ENCODE data around the gene LENG8. TPM values are rescaled to one million over a fixed set of nuclear protein-coding genes. Genes with fewer than 3 reads are reported as not detected.
A peak's percentile ranks its signal among the peaks of the same experiment; 100 is the strongest.
"Not testable (repeated sequence)": the region's sequence is repeated elsewhere in the genome, so short reads cannot be mapped to it uniquely, and the experiment has no call there.

LENG8 gene
- total and polyA plus RNA-seq, 5 experiments from 2014 or later, result 4.5 to 639 (median 8.6) TPM

DNA sequence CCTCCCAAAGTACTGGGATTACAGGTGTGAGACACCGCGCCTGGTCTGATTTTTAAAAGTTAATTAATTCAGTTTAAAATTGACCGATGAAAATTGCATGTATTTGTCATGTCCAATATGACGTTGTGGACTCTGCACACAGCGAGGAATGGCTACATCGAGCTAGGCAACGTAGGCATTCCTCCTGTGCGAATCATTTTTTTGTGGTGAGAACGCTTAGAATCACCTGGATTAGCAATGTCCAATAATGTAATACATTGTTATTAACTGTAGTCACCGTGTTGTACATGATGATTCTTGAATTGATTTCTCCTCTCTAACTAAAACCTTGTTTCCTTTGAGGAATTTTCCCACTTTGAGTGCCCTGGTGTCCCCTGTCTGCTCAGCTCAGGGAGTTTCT is 57.1 kb downstream of the LENG8 start:
- Mint-ChIP-seq H3K36me3 (no peaks in the 10 kb centered on the region), H3K9me3 (peaks cover 0 to 3% (median 0%) of the 10 kb centered on the region in 9 donors), H3K4me3 (peak overlapping the region in 2 of 10 donors; percentile 16 to 65), H3K4me1 (peaks cover 0 to 22% (median 4%) of the 10 kb centered on the region in 4 donors), H3K27ac (peak overlapping the region in 1 of 10 donors; percentile 84), H3K27me3 (peaks cover 6 to 42% (median 19%) of the 10 kb centered on the region in 5 donors)
- DNase-seq (no peak), ATAC-seq (no peak)
- POLR2A ChIA-PET, result no interaction called here

DNA sequence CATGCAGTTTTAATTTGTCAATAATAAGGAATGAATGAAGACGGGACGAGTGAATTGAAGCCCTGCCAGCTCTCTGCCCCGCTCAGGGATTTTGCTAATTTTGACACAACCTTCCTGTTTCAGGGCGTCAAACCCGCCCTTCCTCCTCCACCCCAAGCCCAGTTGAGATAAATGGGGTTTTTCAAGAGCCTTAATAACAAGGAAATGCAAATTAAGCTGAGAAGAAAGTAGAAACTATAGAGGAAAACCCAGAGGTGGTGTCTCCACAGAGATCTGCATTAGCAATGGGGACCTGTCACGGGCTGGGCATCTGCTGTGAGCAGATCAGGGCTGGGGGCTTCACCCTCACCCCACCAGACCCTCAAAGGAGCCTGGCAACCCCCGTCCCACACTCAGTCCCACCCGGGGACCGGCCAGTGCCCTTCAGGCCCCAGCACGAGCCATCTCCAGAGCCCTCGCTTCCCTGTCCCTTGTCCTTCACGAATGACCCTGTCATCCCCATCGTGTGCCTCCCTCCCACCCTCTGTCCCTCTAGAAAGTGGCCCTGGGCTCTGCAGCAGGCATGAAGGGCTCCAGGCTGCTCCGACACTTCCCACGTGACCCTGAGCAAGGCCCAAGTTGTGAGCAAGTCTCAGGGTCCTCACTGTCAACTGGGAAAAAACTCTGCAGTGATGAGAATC is 58.2 kb downstream of the LENG8 start:
- H3K36me3 Mint-ChIP-seq, H3K9me3 Mint-ChIP-seq, POLR2A ChIA-PET, DNase-seq: not testable (repeated sequence)
- Mint-ChIP-seq H3K27me3 (peaks cover 6 to 44% (median 17%) of the 10 kb centered on the region in 5 donors), H3K4me3 (peak overlapping the region in 2 of 10 donors; percentile 18 to 65), H3K27ac (peak overlapping the region in 1 of 10 donors; percentile 17), H3K4me1 (peaks cover 0 to 22% (median 4%) of the 10 kb centered on the region in 4 donors)
- peak; percentile 24 to 30 for ATAC-seq

- Mint-ChIP-seq H3K9me3 (peaks cover 0 to 3% (median 0%) of the 10 kb centered on the region in 9 donors), H3K4me3 (peak overlapping the region in 1 of 10 donors; percentile 33), H3K36me3 (no peaks in the 10 kb centered on the region), H3K27me3 (peaks cover 9 to 45% (median 18%) of the 10 kb centered on the region in 5 donors), H3K27ac (peak overlapping the region in 1 of 10 donors; percentile 44), H3K4me1 (peaks cover 0 to 22% (median 4%) of the 10 kb centered on the region in 4 donors)
- ATAC-seq (no peak), DNase-seq (no peak)
- POLR2A ChIA-PET, result no interaction called here
Observed at GRCh38 chr19:54507824-54508223, 58.8 kb downstream of the LENG8 start.

DNA sequence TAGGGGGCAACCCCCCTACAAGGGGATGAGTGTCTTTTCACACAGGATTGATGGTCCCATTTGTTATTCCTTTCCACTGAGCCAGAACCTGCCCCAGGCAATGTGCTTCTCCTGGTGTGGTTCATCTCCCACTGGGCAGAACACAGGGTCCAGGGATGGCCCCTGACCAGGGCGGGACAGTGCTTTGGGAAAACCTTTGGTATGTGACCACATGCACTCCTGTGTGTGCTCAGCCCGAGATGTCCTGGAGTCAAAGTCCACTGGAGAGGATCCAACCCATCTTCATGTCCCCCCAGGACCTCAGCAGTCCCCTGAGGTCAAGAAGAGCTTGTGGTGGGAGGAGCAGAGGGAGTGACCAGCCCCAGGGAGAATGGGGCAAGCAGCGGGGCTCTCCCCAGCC is 59.5 kb downstream of the LENG8 start:
- Mint-ChIP-seq H3K4me1 (peaks cover 0 to 22% (median 4%) of the 10 kb centered on the region in 4 donors), H3K27me3 (peaks cover 9 to 52% (median 21%) of the 10 kb centered on the region in 5 donors), H3K4me3 (peak overlapping the region in 1 of 10 donors; percentile 52)
- H3K9me3 Mint-ChIP-seq, POLR2A ChIA-PET, DNase-seq, H3K36me3 Mint-ChIP-seq, H3K27ac Mint-ChIP-seq, ATAC-seq: not testable (repeated sequence)

DNA sequence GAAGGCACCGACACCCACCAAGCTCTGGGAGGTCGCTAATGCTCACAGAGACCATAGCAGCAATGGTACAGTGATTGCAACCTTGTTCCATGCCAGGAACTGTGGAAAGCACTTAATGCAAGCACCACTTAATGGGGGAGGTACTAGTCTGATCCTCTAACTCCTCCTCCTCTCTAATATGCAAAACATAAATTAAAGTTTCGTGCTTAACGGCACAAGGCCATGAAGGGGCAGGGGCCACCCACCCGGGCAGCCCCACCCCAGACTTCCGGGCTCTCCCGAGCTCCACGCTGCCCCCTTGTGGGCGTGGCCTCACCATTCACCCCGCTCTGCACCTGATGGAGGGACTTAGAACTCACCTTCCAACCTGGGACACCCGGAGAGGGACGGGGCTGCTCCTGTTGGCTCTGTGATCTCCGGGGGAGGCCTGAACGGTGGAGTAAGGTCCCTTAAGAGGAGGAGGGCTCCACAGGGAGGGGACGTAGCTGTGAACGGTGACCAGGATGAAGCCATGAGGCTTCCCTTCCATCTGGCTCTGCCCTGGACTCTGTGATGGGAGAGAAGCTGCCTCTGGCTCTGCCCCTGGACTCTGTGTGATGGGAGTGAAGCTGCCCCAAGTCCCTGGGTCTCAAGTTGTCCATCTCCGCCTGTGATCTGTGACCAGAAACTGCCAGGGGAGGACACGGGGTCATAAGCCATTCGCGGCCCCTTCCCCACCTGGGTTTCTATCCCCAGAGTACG is 60.4 kb downstream of the LENG8 start:
- H3K4me3 Mint-ChIP-seq, H3K9me3 Mint-ChIP-seq, H3K27ac Mint-ChIP-seq, POLR2A ChIA-PET, H3K36me3 Mint-ChIP-seq: not testable (repeated sequence)
- ATAC-seq (peak; percentile 75 to 87), DNase-seq (peak in 3 of 10 donors; percentile 10 to 17 (median 13))
- Mint-ChIP-seq H3K27me3 (peaks cover 8 to 59% (median 23%) of the 10 kb centered on the region in 5 donors), H3K4me1 (peaks cover 0 to 22% (median 4%) of the 10 kb centered on the region in 4 donors)

Other genes starting within 250 kb of the LENG8 start
- gene RPS9, start 248.3 kb upstream of the LENG8 start, total RNA-seq, result 1,000 to 10,000 TPM; 1,288 to 1,335 TPM
- gene RPS9, start 248.3 kb upstream of the LENG8 start, polyA plus RNA-seq, result 1,000 to 10,000 TPM; 1,265 to 1,506 (median 1,311) TPM
- under 1 TPM in 1 of 2 experiments, not detected in 1; 0.62 TPM for gene LILRB3, start 226.2 kb upstream of the LENG8 start, total RNA-seq
- gene LILRB3, start 226.2 kb upstream of the LENG8 start, polyA plus RNA-seq, result not detected
- gene LILRA6, start 206.4 kb upstream of the LENG8 start, total RNA-seq, result under 1 TPM; 0.25 to 0.39 TPM
- not detected for gene LILRA6, start 206.4 kb upstream of the LENG8 start, polyA plus RNA-seq
- gene LILRB5, start 191.9 kb upstream of the LENG8 start, total RNA-seq, result under 1 TPM; 0.22 to 0.52 TPM
- not detected for gene LILRB5, start 191.9 kb upstream of the LENG8 start, polyA plus RNA-seq
- gene LILRB2, start 168.1 kb upstream of the LENG8 start, total RNA-seq, result under 1 TPM; 0.47 TPM
- not detected for gene LILRB2, start 168.1 kb upstream of the LENG8 start, polyA plus RNA-seq
- gene LILRA5, start 136.0 kb upstream of the LENG8 start, total RNA-seq, result not detected
- gene LILRA5, start 136.0 kb upstream of the LENG8 start, polyA plus RNA-seq, result under 1 TPM in 1 of 3 donors, not detected in 2; 0.32 TPM
- gene LILRA4, start 110.0 kb upstream of the LENG8 start, total RNA-seq, result under 1 TPM in 1 of 2 experiments, not detected in 1; 0.44 TPM
- not detected for gene LILRA4, start 110.0 kb upstream of the LENG8 start, polyA plus RNA-seq
- 10 to 100 TPM; 67.4 to 71.1 TPM for gene LAIR1, start 84.3 kb upstream of the LENG8 start, total RNA-seq
- gene LAIR1, start 84.3 kb upstream of the LENG8 start, polyA plus RNA-seq, result 100 to 1,000 TPM in 1 of 3 donors, 10 to 100 TPM in 2; 58.3 to 104 (median 59.9) TPM
- gene TTYH1, start 33.7 kb upstream of the LENG8 start, total RNA-seq, result not detected
- under 1 TPM in 2 of 3 donors, not detected in 1; 0.04 to 0.65 TPM for gene TTYH1, start 33.7 kb upstream of the LENG8 start, polyA plus RNA-seq
- 1 to 10 TPM; 5.2 to 5.8 TPM for gene LENG9, start 14.6 kb downstream of the LENG8 start, total RNA-seq
- gene LENG9, start 14.6 kb downstream of the LENG8 start, polyA plus RNA-seq, result under 1 TPM in 2 of 3 donors, not detected in 1; 0.22 to 0.36 TPM
- not detected for gene CDC42EP5, start 24.1 kb downstream of the LENG8 start, total RNA-seq
- gene CDC42EP5, start 24.1 kb downstream of the LENG8 start, polyA plus RNA-seq, result not detected
- gene LAIR2, start 53.6 kb downstream of the LENG8 start, total RNA-seq, result not detected
- 10 to 100 TPM in 1 of 3 donors, 1 to 10 TPM in 1, not detected in 1; 1.8 to 17.2 TPM for gene LAIR2, start 53.6 kb downstream of the LENG8 start, polyA plus RNA-seq
- under 1 TPM in 1 of 2 experiments, not detected in 1; 0.38 TPM for gene LILRA2, start 124.6 kb downstream of the LENG8 start, total RNA-seq
- under 1 TPM in 2 of 3 donors, not detected in 1; 0.13 to 0.40 TPM for gene LILRA2, start 124.6 kb downstream of the LENG8 start, polyA plus RNA-seq
- gene LILRA1, start 144.4 kb downstream of the LENG8 start, total RNA-seq, result not detected
- gene LILRA1, start 144.4 kb downstream of the LENG8 start, polyA plus RNA-seq, result under 1 TPM in 1 of 3 donors, not detected in 2; 0.07 TPM
- 1 to 10 TPM; 2.9 to 3.0 TPM for gene LILRB1, start 181.3 kb downstream of the LENG8 start, total RNA-seq
- 1 to 10 TPM in 1 of 3 donors, under 1 TPM in 1, not detected in 1; 0.15 to 8.8 TPM for gene LILRB1, start 181.3 kb downstream of the LENG8 start, polyA plus RNA-seq
- under 1 TPM; 0.47 to 0.57 TPM for gene LILRB4, start 213.8 kb downstream of the LENG8 start, total RNA-seq
- gene LILRB4, start 213.8 kb downstream of the LENG8 start, polyA plus RNA-seq, result not detected

Measured in naive thymus-derived CD8-positive, alpha-beta T cell (primary cell).